ENCODE measurements around the gene CCDC30.
A peak's percentile ranks its signal among the peaks of the same experiment; 100 is the strongest.

- no peak for TF ChIP-seq EP300 (IDR thresholded peaks at IDR 0.05)
- TF ChIP-seq CTCF (IDR thresholded peaks at IDR 0.05), result peak; percentile 20 to 51 (median 37)
Measured at GRCh38 chr1:42657981-42658876, 195.1 kb downstream of the CCDC30 start, which contains the start of gene PPIH.

Measured in esophagus muscularis mucosa (tissue), 3 donors.